Measurements from ENCODE around the gene FAAP20. TPM values are rescaled to one million over a fixed set of nuclear protein-coding genes. Genes with fewer than 3 reads are reported as not detected.
A peak's percentile ranks its signal among the peaks of the same experiment; 100 is the strongest.

FAAP20 gene
- total and polyA plus RNA-seq, 9 of the 15 experiments (the other 6 are each of a cell fraction or from before 2014, with no cell fraction given) = 0.58 to 143 (median 9.9) TPM

DNA sequence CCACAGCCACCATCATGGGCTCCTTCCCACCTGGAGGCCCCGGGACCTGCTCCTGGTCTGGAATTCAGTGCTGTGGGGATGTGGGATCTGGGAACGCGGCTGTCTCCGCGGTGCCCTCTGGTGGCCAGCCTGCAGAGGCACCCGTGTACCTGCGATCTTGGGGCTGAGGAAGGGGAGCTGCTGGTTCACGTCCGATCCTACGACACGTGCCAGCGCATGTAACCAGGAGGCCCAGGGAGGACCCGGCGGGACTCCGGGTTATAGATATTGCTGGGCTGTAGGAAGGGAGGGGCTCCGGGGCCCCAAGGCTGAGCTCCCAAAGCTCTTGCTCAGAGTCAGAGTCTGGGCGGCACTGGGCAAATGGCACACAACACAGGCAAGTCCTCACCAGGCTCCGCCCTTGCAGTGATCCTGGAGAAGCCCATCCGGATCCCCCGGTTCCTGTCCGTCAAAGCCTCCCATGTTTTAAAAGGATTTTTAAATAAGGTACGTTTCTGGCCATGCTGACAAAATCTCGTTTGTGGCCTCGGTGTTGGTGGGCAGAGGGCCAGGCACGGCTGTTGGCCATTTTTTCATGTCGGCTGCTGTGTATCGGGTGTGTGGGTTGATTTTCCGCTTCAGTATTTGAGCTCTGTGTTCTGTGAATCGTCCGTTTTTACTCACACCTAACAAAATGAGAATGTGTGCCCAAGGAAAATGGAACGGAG is 20.1 kb downstream of the FAAP20 start (continued):
- TF ChIP-seq U2AF1 (optimal IDR thresholded peaks at IDR 0.05; ENCODE audit: low read depth, low read length) = no peak
- no peak for TF ChIP-seq SRSF7 (optimal IDR thresholded peaks at IDR 0.05; ENCODE audit: low read depth, low read length)
- no peak; the same call in 1 of the 2 replicates for TF ChIP-seq NFIC (IDR thresholded peaks at IDR 0.05)
- TF ChIP-seq POLR3G (IDR thresholded peaks at IDR 0.05; ENCODE audit: extremely low read depth, insufficient read length, insufficient replicate concordance) = no peak
- no peak for TF ChIP-seq MXI1 (IDR thresholded peaks at IDR 0.05; ENCODE audit: low read depth, low read length)
- no peak for TF ChIP-seq ZNF696 (CRISPR knock-in tag; conservative IDR thresholded peaks at IDR 0.05)
- no peak for TF ChIP-seq SMAD2 (IDR thresholded peaks at IDR 0.05; ENCODE audit: low read depth, low read length)
- TF ChIP-seq RBM25 (IDR thresholded peaks at IDR 0.05; ENCODE audit: low read depth, low read length, severe bottlenecking) = no peak
- TF ChIP-seq TGIF2 (CRISPR knock-in tag; IDR thresholded peaks at IDR 0.05) = no peak
- peak; percentile 24; the same call in 1 of the 2 replicates for TF ChIP-seq ZBTB7A (IDR thresholded peaks at IDR 0.05; ENCODE audit: borderline replicate concordance, control insufficient read depth, low read depth, low read length)
- TF ChIP-seq KDM1A (IDR thresholded peaks at IDR 0.05) = no peak
- no peak for TF ChIP-seq SIX5 (IDR thresholded peaks at IDR 0.05; ENCODE audit: borderline replicate concordance in 1 of 2, insufficient read depth in 1 of 2, low read depth in 1 of 2, low read length in 2 of 2)
- TF ChIP-seq ELF1 (tag; IDR thresholded peaks at IDR 0.05) = no peak
- peak in 1 of 2 experiments; percentile 25; a peak in 3 of 4 replicates for TF ChIP-seq NRF1 (conservative IDR thresholded peaks at IDR 0.05 in 1 of 2, IDR thresholded peaks at IDR 0.05 in 1 of 2)
- no peak for TF ChIP-seq ILK (tag; IDR thresholded peaks at IDR 0.05; ENCODE audit: borderline replicate concordance, low read depth)
- no peak for TF ChIP-seq SMARCC2 (IDR thresholded peaks at IDR 0.05; ENCODE audit: low read depth)
- no peak for TF ChIP-seq RAD51 (IDR thresholded peaks at IDR 0.05; ENCODE audit: borderline replicate concordance, low read depth)
- peak; percentile 51 to 70; a peak in 3 of 4 replicates for TF ChIP-seq MNT (conservative IDR thresholded peaks at IDR 0.05)
- TF ChIP-seq, protein P1, sequence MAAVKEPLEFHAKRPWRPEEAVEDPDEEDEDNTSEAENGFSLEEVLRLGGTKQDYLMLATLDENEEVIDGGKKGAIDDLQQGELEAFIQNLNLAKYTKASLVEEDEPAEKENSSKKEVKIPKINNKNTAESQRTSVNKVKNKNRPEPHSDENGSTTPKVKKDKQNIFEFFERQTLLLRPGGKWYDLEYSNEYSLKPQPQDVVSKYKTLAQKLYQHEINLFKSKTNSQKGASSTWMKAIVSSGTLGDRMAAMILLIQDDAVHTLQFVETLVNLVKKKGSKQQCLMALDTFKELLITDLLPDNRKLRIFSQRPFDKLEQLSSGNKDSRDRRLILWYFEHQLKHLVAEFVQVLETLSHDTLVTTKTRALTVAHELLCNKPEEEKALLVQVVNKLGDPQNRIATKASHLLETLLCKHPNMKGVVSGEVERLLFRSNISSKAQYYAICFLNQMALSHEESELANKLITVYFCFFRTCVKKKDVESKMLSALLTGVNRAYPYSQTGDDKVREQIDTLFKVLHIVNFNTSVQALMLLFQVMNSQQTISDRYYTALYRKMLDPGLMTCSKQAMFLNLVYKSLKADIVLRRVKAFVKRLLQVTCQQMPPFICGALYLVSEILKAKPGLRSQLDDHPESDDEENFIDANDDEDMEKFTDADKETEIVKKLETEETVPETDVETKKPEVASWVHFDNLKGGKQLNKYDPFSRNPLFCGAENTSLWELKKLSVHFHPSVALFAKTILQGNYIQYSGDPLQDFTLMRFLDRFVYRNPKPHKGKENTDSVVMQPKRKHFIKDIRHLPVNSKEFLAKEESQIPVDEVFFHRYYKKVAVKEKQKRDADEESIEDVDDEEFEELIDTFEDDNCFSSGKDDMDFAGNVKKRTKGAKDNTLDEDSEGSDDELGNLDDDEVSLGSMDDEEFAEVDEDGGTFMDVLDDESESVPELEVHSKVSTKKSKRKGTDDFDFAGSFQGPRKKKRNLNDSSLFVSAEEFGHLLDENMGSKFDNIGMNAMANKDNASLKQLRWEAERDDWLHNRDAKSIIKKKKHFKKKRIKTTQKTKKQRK (IDR thresholded peaks at IDR 0.05; ENCODE audit: borderline replicate concordance, low read depth, low read length) = no peak
- TF ChIP-seq, protein P2, sequence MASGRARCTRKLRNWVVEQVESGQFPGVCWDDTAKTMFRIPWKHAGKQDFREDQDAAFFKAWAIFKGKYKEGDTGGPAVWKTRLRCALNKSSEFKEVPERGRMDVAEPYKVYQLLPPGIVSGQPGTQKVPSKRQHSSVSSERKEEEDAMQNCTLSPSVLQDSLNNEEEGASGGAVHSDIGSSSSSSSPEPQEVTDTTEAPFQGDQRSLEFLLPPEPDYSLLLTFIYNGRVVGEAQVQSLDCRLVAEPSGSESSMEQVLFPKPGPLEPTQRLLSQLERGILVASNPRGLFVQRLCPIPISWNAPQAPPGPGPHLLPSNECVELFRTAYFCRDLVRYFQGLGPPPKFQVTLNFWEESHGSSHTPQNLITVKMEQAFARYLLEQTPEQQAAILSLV (tag; IDR thresholded peaks at IDR 0.05) = no peak
- TF ChIP-seq ZEB2 (IDR thresholded peaks at IDR 0.05) = no peak
- TF ChIP-seq PHF21A (IDR thresholded peaks at IDR 0.05; ENCODE audit: borderline replicate concordance, low read depth) = no peak
